SW 1271 (cell line): Measurements from ENCODE around the gene PRSS22.

Experiments
- DNase-seq, 2 experiments: peaks; one replicate each; lab custom pipeline; 2025; lab: John Stamatoyannopoulos, UW

The PRSS22 gene

DNA sequence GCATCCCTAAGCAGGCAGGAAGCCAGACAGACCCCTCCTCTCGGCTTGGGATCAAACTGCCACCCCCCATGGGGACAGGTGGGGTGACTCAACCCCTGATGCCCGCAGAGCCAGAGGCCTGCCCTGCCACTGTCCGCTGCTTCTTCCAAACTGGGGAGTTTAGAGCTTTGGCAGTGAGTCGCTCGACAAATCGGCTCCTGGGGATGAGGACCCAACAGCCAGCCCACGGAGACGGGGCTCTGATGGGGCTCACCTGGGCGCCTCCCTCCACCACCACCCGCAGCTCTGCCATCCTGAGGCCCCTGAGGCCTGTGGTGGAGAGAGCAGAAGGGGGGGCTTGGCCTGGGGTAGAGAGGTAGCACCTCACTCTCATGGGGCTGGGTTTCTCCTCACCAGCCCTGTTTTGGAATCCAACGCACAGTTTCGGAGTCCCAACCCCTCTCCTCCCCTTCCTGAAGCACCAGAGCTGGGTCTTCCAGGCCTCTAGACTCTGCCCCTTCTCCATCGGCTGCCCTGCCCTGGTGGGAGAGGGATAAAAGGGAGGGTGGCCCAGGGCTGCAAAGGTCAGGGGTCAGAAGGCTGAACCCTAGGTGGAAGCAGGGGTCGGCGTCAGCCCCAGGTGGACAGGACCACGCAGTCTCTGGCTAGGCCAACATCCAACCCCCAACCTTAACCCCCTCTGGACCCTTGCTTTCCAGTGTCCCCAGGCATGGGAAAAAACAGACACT is 5.8 kb downstream of the PRSS22 start:
- no peak for DNase-seq

DNA sequence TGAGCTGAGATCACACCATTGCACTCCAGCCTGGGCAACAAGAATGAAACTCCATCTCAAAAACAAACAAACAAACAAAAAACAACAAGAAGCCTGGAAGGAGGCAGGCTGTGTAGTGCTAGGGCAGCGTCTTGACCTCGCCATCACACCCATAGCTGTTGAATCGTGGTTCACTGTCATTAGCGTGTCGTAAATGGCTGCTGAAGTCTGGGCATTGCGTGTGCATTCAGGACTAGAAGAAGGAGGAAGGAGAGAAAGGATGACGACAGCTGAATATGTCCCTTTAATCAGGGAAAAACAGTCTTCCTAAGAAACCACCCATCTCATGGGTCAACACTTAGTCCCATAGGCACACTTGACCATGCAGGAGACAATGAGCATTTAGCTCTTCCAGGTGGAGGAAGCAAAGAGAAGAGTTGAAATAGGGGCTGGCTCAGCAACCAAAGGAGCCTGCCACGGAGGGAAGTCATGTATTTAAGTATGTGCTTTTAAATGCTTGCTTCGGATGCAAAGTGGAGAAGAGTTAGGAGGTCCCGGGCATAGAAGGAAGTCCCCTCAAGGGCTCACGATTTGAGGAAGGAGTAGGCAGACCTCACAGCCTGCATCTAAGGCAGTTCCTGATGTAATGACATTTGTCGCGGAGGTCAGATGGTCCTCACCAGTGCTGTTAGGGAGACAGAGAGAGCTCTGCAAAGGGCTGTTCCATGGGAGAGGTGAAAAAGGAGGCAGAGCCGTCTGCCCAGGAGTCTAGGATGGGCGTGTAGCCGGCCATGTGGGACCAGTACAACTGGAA is 8.8 kb downstream of the PRSS22 start:
- no peak for DNase-seq

DNA sequence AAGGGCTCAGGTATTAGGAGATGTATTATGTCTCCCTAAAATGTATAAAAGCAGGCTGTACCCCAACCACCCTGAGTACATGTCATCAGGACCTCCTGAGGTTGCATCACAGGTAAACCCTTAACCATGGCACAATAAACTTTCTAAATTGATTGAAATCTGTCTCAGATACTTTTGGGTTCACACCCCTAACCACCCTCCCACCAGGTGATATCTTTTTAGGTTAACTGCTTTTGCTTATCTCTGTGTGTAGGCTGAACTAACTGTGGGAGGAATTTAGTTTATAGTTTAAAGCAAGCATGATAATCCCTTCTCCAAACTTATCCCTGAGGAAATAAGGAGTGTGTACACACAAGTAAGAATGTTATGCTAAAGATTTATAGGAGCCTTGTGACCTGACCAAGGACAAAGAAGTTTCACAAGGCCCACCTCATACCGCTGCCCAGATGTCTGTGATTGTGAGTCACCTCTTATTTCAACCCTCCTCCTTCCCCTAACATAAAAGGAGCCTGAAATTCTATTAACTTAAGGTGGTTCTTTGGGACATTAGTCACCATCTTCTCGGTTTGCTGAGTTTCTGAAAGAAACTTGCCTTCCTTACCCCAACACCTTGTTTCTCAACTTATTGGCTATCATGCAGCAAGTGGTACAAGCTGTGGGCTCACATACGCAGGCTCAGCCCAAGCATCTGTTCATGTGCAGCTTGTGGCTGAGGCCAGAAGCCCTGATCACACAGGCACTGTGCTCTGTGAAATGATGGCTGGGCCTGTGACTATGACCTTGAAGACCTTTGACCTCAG is 11.3 kb downstream of the PRSS22 start:
- peak in 1 of 2 experiments; percentile 14 for DNase-seq

DNA sequence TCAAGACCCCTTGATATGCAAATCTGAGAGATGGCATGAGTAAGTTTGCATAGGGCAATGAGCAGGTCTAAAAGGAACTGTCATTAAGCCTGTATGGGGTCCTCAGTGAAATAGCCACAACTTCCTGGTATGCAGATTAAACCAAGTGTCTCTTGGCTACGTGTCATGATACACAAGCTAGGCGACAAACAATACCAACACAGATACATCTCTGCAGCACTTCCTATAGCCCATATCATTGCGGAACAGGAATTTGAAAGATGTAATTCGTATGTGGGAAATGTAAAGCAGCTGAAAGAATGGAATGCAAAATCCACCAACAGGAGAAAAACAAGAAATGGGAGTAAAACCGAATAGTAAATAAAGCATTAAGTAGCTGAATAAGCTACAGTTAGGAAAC is 12.9 kb downstream of the PRSS22 start:
- no peak for DNase-seq

DNA sequence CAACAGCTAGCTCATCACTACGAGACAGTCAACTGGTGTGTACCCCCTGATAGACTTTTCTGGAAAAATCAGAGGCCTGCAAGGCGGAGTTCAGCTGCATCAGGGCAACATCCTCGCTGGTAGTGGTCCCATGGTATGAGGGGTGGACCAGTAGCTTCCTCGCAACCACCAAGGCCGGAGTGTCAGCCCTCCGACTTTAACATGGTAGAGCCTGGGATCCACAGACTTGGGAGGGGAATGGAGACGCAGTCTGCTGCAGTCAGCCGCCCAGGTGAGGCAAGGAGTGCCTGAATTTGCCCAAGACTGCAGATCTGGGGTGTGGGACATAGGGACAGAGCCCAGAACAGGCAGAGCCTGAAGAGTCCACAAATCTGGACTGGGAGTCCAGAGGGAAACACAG is 14.4 kb downstream of the PRSS22 start:
- no peak for DNase-seq

DNA sequence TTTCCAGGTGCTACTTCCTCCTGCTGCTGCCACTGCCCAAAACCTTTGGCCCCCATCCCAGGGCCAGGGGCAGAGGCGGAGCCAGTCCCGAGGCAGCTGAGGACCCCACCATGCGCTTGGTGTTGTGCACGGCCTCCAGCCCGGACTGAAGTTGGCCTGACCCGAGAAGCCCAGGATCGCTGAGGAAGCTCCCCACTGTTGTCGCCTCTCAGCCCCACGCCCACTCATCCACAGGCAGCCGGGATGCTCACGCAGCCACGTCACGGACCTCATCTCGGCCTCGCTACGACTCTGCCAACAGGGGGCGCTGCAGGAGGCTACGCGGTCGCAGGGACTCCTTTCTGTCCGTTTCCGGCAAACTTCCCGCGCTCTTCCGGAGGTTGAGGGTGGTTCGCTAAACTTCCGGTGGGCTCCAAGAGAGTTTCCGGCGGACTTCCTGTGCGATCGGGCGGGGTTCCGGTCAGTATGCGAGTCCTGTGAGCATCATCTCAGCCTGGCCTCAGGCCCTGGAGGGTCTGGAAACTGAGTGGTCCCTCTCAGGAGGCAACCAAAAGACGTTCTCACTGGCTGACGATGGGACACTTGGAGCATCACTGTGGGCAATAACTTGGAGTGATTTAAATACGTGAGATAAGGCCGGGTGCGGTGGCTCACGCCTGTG is 15.5 kb downstream of the PRSS22 start:
- no peak for DNase-seq

DNA sequence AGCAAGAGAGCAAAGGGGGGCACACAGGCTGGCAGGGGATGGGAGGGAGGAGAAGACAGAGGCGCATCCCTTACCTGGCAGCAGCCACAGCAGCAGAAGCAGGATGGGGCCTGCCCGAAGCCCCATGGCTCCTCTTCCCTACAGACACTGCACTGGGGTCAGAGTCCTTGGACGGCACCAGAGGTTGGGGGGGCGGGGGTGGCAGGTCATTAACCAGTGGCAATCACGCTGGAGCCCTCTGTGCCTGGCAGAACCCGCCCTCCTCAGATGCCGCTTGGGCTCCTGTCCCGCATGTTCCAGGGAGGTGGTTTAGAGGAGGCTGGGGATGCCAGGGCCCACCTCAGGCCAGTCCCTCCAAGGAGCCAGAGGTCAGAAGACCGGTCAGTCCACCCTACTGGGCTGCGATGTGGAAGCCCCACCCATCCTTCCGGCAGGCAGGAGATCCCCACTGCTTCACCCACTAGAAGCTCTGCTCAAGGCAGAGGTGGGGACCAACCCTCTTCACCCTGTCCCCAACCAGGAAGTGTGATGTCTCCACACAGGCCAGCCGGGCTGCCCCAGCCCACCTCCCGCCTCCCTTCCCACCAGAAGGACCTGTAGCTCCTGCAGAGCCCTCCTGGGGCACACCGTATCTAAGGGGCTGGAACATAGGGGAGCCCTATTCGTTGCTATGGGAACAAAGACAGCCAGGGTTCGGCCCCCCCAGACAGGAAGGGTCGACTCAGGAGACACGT is 16.2 kb downstream of the PRSS22 start:
- no peak for DNase-seq

DNA sequence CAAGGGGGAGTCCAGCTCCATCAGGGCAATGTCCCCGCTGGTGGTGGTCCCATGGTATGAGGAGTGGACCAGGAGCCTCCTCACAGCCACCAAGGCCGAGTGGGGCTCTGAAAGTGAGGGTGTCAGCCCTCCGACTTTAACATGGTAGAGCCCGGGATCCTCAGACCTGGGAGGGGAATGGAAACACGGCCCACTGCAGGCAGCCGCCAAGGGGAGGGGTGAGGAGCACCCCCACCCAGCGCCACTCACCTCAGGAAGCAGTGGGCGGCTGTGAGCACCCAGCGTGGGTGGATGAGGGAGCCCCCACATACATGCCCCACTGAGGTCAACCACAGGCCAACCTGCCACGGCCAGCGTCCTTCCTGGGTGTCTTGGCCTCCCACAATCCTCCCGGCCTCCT is 17.1 kb downstream of the PRSS22 start:
- DNase-seq, result no peak

DNA sequence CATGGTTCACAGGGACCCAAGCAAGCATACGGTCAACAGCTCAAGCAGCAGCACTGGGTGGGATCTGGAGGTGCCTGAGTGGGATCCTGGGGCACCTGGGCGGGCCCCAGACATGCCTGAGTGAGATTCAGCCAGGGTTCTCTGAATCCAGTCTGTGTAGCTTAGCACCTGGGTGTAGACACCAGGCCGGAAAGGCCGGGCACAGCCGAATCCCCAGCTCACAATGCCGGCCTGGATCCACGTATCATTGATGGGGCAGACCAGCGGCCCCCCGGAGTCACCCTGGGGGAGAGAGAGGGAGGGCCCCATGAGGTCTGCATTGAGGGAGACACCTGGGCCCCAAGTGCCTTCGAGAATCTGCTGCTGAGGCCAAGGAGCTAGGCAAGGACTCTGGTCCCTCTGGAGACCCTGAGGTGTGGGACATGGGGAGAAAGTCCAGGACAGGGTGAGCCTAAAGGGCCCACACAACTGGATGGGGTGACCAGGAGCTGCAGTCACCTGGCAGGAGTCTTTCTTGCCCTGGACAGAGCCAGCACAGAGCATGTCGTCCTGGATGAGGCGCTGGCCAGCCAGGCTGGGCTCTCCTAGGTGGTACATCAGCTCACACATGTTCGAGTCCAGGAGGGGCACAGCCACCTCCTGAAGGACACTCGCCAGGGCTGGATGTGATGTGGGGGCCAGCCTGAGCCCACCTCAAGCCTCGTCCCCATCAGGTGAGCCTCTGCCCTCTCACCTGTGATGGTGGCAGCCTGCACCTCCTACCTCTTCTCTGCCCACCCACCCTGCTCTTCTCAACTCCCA is 18.1 kb downstream of the PRSS22 start:
- no peak for DNase-seq

DNA sequence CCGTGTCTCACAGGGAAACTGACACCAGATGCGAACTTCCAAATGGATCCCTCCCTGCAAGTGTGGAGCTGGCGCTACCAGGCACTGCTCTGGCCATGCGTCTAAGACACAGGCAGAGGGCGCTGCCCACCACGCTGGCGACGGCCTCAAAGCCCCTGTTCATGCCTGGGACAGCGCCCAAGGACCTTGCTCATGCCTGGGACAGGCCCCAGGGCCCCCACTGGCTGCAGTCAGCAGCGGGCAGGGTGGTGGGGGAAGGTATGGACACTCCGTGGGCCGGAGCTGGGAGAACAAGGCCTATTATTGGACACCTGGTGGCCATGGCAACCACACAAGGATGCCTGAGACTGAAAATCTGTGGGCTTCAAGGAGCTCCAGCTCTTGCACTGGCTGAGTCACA is 19.0 kb downstream of the PRSS22 start:
- DNase-seq, result no peak

DNA sequence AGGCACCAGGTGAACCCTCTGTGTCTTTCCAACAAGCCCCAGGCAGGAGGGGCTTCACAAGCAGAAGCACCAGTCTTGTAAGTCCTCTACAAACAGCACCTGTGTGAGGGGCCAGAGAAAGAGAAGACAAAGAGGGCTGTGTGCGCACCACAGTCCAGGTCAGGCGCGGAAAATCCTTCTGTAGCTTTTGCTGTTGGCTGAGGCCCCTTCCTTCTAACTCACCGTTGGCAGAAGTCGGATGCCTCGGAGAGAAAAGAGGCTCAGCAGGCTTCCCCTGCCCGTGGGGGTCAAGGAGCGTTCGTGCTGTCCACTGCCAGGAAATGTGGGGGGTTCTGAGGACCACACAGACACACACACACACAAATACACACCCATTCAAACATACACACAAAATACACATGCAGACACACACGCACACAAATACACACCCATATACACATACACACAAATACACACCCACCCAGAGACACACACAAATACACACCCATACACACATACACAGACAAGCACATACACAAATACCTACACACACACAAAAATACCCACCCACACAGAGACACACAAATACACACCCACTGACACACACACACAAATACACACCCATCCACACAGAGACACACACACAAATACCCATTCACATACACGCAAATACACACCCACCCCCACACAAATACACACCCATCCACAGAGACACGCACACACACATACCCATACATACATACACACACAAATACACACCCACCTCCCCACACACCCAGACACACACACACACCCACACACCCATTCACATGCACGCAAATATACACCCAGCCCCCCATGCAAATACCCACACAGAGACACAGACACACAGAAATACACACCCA is 21.1 kb downstream of the PRSS22 start:
- no peak for DNase-seq

DNA sequence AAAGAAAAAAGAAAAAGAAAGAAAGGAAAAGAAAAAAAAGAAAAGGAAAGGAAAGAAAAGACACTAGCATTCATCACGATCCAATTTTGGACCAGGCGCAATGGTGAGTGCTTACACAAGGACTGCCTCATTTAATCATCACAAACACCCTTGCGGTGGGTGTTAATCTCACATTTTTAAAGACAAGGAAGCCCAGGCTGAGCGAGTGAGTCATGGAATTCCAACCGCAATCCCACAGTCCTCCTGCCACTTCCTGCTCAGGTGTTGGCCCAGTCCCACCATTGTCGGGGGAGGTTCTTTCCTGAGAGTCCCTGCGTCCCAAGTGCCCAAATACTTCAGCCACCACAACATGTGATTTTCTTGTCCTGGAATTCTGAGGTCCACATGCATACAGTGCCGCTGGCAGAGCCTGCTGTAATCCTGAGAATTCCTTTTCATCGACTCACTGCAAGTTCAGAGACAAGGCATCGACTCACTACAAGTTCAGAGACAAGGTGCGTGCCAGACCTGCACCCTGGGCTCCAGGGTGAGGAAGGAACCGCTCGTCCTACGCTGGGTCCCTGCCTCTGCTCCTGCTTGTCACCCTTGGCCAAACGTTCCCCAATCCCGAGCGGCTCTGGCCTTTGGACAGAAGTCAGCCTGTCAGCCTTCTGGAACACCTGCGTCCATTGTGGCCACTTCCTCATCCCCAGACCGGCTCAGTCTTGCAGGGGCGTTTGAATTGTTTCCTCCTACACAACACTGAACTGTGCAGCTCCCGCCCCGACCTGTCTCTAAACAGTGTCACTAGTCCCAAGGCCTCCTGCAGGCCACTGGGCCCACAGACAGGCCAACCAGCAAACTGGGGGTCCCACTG is 22.1 kb downstream of the PRSS22 start:
- peak; percentile 89 to 97 for DNase-seq

DNA sequence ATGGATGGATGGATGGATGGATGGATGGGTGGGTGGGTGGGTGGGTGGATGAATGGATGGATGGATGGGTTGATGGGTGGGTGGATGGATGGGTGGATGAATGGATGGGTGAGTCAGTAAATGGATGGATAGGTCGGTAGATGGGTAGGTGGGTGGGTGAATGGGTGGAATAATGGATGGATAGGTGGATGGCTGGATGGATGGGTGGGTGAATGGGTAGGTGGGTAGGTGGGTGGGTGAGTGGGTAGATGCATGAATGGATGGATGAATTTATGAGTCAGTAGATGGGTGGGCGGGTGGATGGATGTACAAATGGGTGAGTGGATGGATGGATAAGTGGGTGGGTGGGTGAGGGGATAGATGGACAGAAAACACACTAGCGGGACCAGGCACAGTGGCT is 23.0 kb downstream of the PRSS22 start:
- no peak for DNase-seq

DNA sequence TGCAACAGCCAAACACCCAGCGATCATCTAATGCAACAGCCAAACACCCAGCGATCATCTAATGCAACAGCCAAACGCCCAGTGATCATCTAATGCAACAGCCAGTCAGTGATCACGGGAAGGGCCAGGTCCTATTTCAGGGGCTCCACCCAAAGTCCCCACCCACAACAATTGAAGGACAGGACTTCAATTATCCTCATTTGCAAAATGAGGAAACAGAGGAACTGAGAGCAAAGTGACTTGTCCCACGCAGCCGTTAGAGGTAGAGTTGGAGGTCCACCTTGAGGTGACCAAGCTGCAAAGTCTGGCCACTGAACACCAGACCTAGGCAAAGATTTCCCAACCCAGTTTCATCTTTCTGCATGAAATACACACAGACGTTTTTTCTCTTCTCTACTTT is 24.2 kb downstream of the PRSS22 start:
- no peak for DNase-seq

DNA sequence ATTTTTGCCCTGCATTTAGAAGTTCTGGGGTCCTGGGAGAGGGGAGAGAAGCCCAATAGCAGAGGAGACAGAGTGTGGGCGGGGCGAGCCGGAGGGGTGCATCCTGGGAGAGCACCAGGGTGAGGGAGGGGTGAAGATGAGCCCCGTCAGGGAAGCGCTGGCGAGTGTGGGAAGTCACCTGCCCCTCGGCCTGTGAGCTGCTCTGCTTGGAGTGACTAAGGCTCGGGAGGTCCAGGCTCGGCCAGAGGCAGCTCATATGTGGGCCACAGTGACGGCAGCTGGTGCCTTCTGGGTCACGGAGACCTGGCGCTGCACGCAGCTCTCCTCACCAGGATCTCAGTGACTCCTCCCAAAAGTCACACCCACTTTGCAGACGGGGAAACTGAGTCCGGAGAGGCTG is 26.8 kb downstream of the PRSS22 start:
- DNase-seq, result no peak

DNA sequence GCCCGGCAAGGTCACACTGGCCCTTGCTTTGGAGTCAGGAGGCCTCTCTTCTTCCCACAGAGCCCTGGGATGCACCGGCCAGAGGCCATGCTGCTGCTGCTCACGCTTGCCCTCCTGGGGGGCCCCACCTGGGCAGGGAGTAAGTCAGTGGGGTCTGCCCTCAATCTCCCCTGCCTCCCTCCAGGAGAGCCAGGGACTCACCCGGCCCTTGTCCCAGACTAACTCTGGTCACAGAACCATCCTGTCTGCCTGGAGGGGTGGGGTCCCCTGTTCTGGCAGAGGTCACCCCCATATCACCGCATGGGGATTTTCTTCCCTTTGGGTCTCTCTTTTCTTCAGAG is 27.6 kb downstream of the PRSS22 start:
- no peak for DNase-seq

DNA sequence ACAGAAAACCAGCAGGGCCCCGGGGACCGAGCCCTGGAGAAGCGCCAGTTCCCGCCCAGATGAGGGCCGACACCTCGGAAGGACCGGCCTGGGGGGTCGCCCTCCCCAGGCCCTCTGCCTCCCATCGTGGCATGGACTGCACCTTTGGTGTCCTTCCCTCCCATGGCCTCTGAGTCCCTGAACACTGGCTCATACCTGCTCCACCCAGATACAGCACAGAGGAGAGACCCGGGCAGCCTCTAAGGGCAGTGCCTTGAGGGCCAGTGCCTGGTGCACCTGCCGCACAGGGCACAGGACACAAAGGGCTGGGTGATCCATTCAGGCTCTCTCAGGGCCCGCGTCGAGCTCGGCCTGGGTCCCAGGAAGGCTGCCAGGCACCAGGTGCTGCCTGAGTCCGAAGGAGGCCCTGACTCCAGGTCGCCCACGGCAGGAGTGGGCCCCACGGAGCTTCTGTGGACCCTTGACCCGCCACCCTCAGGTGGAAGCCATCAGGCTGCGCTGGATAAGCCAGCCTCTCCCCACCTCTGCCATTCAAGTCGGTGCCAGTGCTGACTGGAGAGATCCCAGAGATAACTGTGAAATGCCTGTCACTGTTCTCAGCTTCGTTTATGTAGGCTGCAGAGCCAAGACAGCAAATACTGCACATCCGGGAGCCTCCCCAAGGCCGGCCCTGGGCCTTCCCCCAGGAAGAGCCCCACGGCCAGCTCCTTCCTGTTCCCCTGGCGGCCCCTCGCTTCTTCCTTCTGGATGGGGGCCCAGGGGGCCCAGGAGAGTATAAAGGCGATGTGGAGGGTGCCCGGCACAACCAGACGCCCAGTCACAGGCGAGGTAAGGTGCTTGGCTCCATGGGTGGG is 28.2 kb downstream of the PRSS22 start, which contains the start of gene ZG16B:
Gene ZG16B (plus strand): TSS at position 803 of the 854 bp plus-strand sequence. CDS start 139 bp downstream, outside the sequence.
- no peak for DNase-seq
